SK-N-SH (cell line): Measurements from ENCODE around the gene GPRC6A. TPM values are rescaled to one million over a fixed set of nuclear protein-coding genes. Genes with fewer than 3 reads are reported as not detected.

Source experiments
- CTCF ChIA-PET: fragments of 300-600, 350-600 bp; formaldehyde crosslinking; extraction: SDS; loops from one replicate; lab custom pipeline; 2021; lab: Yijun Ruan, JAX
- POLR2A ChIA-PET: fragments of 350-600 bp; sonication (Branson Sonifier 250); formaldehyde crosslinking; extraction: SDS; loops from one replicate; lab custom pipeline; 2020; ENCODE audit warnings: antibody characterized with exemption, inconsistent platforms; lab: Yijun Ruan, JAX
- DNase-seq: peaks from one replicate; pipeline ENCODE4 v3.0.0; 2012
- H2AFZ ChIP-seq: fragments of 200-600 bp; sonication (generic); 2 replicates; pipeline ENCODE4 v1.8.1; 2016; ENCODE audit warnings: antibody characterized with exemption, mild to moderate bottlenecking, low read depth
- H3F3A ChIP-seq: fragments of 200-600 bp; sonication (generic); replicated peaks from 2 replicates; pipeline ENCODE3; 2016; ENCODE audit warnings: antibody characterized with exemption, mild to moderate bottlenecking; ENCODE audit not compliant: insufficient read depth
- H3K27ac ChIP-seq, 2 experiments: fragments of 200-500 bp in 1 of 2; fragments of 200-600 bp in 1 of 2; sonication (Bioruptor generic) in 1 of 2; sonication (generic), shearing (Covaris generic) in 1 of 2; 2 replicates each; pipeline versions ENCODE4 v1.5.1 to v1.6.1; 2014 to 2016; ENCODE audit warnings: low read depth in 2 of 2, inconsistent platforms in 1 of 2, low read length in 1 of 2, mild to moderate bottlenecking in 1 of 2, mixed read lengths in 1 of 2
- H3K27me3 ChIP-seq: fragments of 200-600 bp; sonication (generic), shearing (Covaris generic); 2 replicates; pipeline ENCODE4 v1.6.1; 2016; ENCODE audit warnings: mixed run types; ENCODE audit not compliant: insufficient read depth
- H3K36me3 ChIP-seq, 2 experiments: fragments of 200-500 bp in 1 of 2; fragments of 200-600 bp in 1 of 2; sonication (Bioruptor generic) in 1 of 2; sonication (generic) in 1 of 2; replicated peaks in 1 of 2; 2 replicates each; pipeline versions ENCODE3 to v1.5.1; 2014 to 2016; ENCODE audit warnings: low read length in 1 of 2, mild to moderate bottlenecking in 1 of 2; ENCODE audit not compliant: insufficient read depth in 2 of 2, control insufficient read depth in 1 of 2
- H3K4me1 ChIP-seq, 2 experiments: fragments of 200-500 bp in 1 of 2; fragments of 200-600 bp in 1 of 2; sonication (Bioruptor generic) in 1 of 2; sonication (generic), shearing (Covaris generic) in 1 of 2; 2 replicates each; pipeline versions ENCODE4 v1.5.1 to v1.6.1; 2014 to 2016; ENCODE audit warnings: low read depth in 1 of 2, low read length in 1 of 2, mixed run types in 1 of 2; ENCODE audit not compliant: insufficient read depth in 2 of 2, control insufficient read depth in 1 of 2
- H3K4me2 ChIP-seq: fragments of 200-600 bp; sonication (generic), shearing (Covaris generic); 2 replicates; pipeline ENCODE4 v1.6.1; 2017; ENCODE audit warnings: mixed run types
- H3K4me3 ChIP-seq, 2 experiments: fragments of 200-500 bp in 1 of 2; fragments of 200-600 bp in 1 of 2; sonication (Bioruptor generic) in 1 of 2; sonication (generic), shearing (Covaris generic) in 1 of 2; 2 replicates each; pipeline versions ENCODE4 v1.5.1 to v1.8.1; 2014 to 2016; ENCODE audit warnings: low read depth in 2 of 2, inconsistent platforms in 1 of 2, low read length in 1 of 2, mild to moderate bottlenecking in 1 of 2, mixed read lengths in 1 of 2, moderate library complexity in 1 of 2
- H3K79me2 ChIP-seq: fragments of 200-600 bp; sonication (generic); 2 replicates; pipeline ENCODE4 v1.8.1; 2017; ENCODE audit warnings: mild to moderate bottlenecking; ENCODE audit not compliant: insufficient read depth
- H3K9ac ChIP-seq: fragments of 200-600 bp; sonication (generic); 2 replicates; pipeline ENCODE4 v1.6.1; 2017; ENCODE audit warnings: mixed run types
- H3K9me2 ChIP-seq: fragments of 200-600 bp; sonication (generic); 2 replicates; pipeline ENCODE4 v1.6.1; 2017; ENCODE audit warnings: mixed run types
- H3K9me3 ChIP-seq: fragments of 200-600 bp; sonication (generic); 2 replicates; pipeline ENCODE4 v1.6.1; 2017; ENCODE audit warnings: mixed run types, mild to moderate bottlenecking, moderate library complexity
- H4K20me1 ChIP-seq: fragments of 200-600 bp; sonication (generic); 2 replicates; pipeline ENCODE4 v1.6.1; 2017; ENCODE audit warnings: mild to moderate bottlenecking, mixed run types; ENCODE audit not compliant: insufficient read depth
- EZH2phosphoT487 ChIP-seq: fragments of 200-600 bp; sonication (generic); IDR thresholded peaks from 2 replicates; pipeline ENCODE4 v1.6.1; 2017; ENCODE audit warnings: low read depth, mixed run types, mild to moderate bottlenecking, antibody characterized with exemption, moderate library complexity, borderline replicate concordance
- FOXM1 ChIP-seq: IDR thresholded peaks from 2 replicates; pipeline ENCODE4 v1.4.0; 2012; ENCODE audit warnings: low read depth, mild to moderate bottlenecking
- MAX ChIP-seq: IDR thresholded peaks from 2 replicates; pipeline ENCODE4 v1.4.0; 2012; ENCODE audit warnings: low read depth
- MXI1 ChIP-seq: IDR thresholded peaks from 2 replicates; pipeline ENCODE4 v1.6.1; 2012; ENCODE audit warnings: mild to moderate bottlenecking, low read depth, low read length, improper control_type of control experiment
- NRF1 ChIP-seq: IDR thresholded peaks from 2 replicates; pipeline ENCODE4 v1.6.1; 2012; ENCODE audit warnings: low read depth, mild to moderate bottlenecking, low read length
- PBX3 ChIP-seq: IDR thresholded peaks from 2 replicates; pipeline ENCODE4; 2012
- RFX5 ChIP-seq: IDR thresholded peaks from 2 replicates; pipeline ENCODE4 v1.6.1; 2012; ENCODE audit warnings: mild to moderate bottlenecking, improper control_type of control experiment, low read length
- RXRA ChIP-seq: IDR thresholded peaks from 2 replicates; pipeline ENCODE4 v1.4.0; 2012; ENCODE audit warnings: low read depth, mild to moderate bottlenecking, borderline replicate concordance
- SIN3A ChIP-seq: IDR thresholded peaks from 2 replicates; pipeline ENCODE4 v1.6.1; 2012; ENCODE audit warnings: low read depth, mild to moderate bottlenecking, low read length, moderate library complexity, borderline replicate concordance
- SMC3 ChIP-seq: IDR thresholded peaks from 2 replicates; pipeline ENCODE4 v1.6.1; 2012; ENCODE audit warnings: low read depth, low read length, improper control_type of control experiment
- TAF1 ChIP-seq: IDR thresholded peaks from 2 replicates; pipeline ENCODE4 v1.6.1; 2012; ENCODE audit warnings: low read depth, mild to moderate bottlenecking, low read length, moderate library complexity, borderline replicate concordance
- YY1 ChIP-seq: IDR thresholded peaks from 2 replicates; pipeline ENCODE4 v1.4.0; 2012; ENCODE audit warnings: low read depth, mild to moderate bottlenecking
- WGBS: methylation state at CpG from one replicate; pipeline ENCODE4 v1.1.6; 2017; ENCODE audit warnings: low lambda C conversion rate; 5-methylcytosine and 5-hydroxymethylcytosine counted together
- polyA plus RNA-seq, 3 experiments: library from polyadenylated mRNA; depleted of rRNA; stranded (reverse); fragments of >200 nt; gene quantifications; 2 replicates each; pipeline ENCODE4 v1.2.3, GENCODE V29; 2012
- TF ChIP-seq, protein P1 (sequence below): fragments of 150-350 bp; IDR thresholded peaks from 2 replicates; pipeline ENCODE4 v1.6.1; 2016; ENCODE audit warnings: mild to moderate bottlenecking, low read depth, low read length

GPRC6A gene
- polyA plus RNA-seq, 1 of the 3 experiments (the other 2 are of a cell fraction), result not detected

DNA sequence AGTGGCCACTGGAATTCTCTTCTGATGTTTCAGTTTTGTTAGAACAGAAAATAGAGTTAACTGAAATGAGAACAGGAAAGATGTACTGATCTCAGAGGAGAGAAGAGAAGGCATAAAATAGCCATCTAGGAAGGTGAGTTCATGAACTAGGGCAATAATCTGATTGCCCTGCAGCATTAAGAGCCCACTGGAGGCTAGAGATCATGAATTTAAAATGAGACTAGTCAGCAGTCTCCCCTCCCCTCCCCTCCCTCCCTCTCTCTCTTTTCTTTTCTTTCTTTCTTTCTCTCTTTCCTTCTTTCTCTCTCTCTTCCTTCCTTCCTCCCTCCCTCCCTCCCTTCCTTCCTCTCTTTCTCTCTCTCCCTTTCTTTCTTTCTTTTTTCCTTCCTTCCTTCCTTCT lies 28.9 kb downstream of the GPRC6A start:
- DNase-seq, result no peak
- H3K9me2 ChIP-seq, result no peaks in the 10 kb centered on the region
- no peak overlapping the region for H3K27ac ChIP-seq
- CTCF ChIA-PET, result no interaction called here
- H3K4me2 ChIP-seq, result no peak overlapping the region
- H3K9me3 ChIP-seq, result no peaks in the 10 kb centered on the region
- no peaks in the 10 kb centered on the region for H4K20me1 ChIP-seq
- H3K27me3 ChIP-seq, result no peaks in the 10 kb centered on the region; the same call in 1 of the 2 replicates
- POLR2A ChIA-PET, result no interaction called here
- no peak for TF ChIP-seq NRF1
- H3F3A ChIP-seq, result no peaks in the 10 kb centered on the region
- H3K4me3 ChIP-seq, result no peak overlapping the region
- H3K79me2 ChIP-seq, result no peaks in the 10 kb centered on the region
- no peaks in the 10 kb centered on the region for H3K4me1 ChIP-seq
- H2AFZ ChIP-seq, result no peak overlapping the region
- no peak overlapping the region for H3K9ac ChIP-seq
- H3K36me3 ChIP-seq, result no peaks in the 10 kb centered on the region

GRCh38 chr6:116797585-116797984 lies 31.3 kb downstream of the GPRC6A start:
- POLR2A ChIA-PET, result no interaction called here
- H3K4me3 ChIP-seq, result no peak overlapping the region
- no peaks in the 10 kb centered on the region; the same call in 1 of the 2 replicates for H3K27me3 ChIP-seq
- CTCF ChIA-PET, result no interaction called here
- no peaks in the 10 kb centered on the region for H3K9me2 ChIP-seq
- H3K27ac ChIP-seq, result no peak overlapping the region
- no peak overlapping the region for H3K4me2 ChIP-seq
- WGBS, result 1% methylated on average over 2 of the region's 2 CpGs
- no peaks in the 10 kb centered on the region for H3F3A ChIP-seq
- no peak for DNase-seq
- H3K36me3 ChIP-seq, result no peaks in the 10 kb centered on the region
- TF ChIP-seq RXRA (no peak), YY1 (no peak), RFX5 (no peak), FOXM1 (no peak), EZH2phosphoT487 (no peak), SMC3 (no peak), MXI1 (no peak), MAX (no peak), PBX3 (no peak)
- no peaks in the 10 kb centered on the region for H3K79me2 ChIP-seq
- no peak overlapping the region for H3K9ac ChIP-seq
- no peaks in the 10 kb centered on the region for H3K9me3 ChIP-seq
- no peak overlapping the region for H2AFZ ChIP-seq
- H3K4me1 ChIP-seq, result no peaks in the 10 kb centered on the region
- no peaks in the 10 kb centered on the region for H4K20me1 ChIP-seq

DNA sequence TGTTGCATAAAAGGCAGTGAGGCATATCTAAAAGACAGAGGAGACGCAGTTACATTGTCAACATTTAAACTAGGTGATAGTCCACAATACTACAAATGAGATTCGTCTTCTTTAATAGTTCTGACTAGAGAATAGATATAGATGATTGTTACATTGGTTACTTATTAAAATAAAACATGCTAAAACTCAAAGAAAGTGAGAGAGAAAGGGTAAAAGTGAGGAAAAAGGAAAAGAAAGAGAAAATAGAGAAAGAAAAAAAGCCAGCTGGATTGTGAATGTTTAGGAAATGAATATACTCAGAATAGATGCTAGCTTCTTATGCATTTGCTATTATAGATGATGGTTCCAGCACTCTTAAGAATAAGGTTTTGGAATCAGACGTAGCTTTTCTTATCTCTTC lies 35.7 kb downstream of the GPRC6A start:
- Histone ChIP-seq H3K27ac (no peak overlapping the region), H3K36me3 (no peaks in the 10 kb centered on the region), H3K9ac (no peak overlapping the region), H3K4me2 (no peak overlapping the region), H3F3A (no peaks in the 10 kb centered on the region), H2AFZ (no peak overlapping the region), H3K4me1 (no peaks in the 10 kb centered on the region), H3K27me3 (peaks cover 6% of the 10 kb centered on the region; the same call in 1 of the 2 replicates), H3K9me2 (no peaks in the 10 kb centered on the region), H3K79me2 (no peaks in the 10 kb centered on the region), H3K9me3 (no peaks in the 10 kb centered on the region), H3K4me3 (no peak overlapping the region), H4K20me1 (no peaks in the 10 kb centered on the region)
- WGBS, result 9% methylated on average over 3 of the region's 3 CpGs
- DNase-seq, result no peak
- ChIA-PET CTCF (no interaction called here), POLR2A (no interaction called here)
- no peak for TF ChIP-seq NRF1
- no peak for TF ChIP-seq SIN3A
- TF ChIP-seq SMC3, result no peak
- TF ChIP-seq, protein P1, sequence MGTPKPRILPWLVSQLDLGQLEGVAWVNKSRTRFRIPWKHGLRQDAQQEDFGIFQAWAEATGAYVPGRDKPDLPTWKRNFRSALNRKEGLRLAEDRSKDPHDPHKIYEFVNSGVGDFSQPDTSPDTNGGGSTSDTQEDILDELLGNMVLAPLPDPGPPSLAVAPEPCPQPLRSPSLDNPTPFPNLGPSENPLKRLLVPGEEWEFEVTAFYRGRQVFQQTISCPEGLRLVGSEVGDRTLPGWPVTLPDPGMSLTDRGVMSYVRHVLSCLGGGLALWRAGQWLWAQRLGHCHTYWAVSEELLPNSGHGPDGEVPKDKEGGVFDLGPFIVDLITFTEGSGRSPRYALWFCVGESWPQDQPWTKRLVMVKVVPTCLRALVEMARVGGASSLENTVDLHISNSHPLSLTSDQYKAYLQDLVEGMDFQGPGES, result no peak
- no peak for TF ChIP-seq TAF1
